Natural killer cell (primary cell): ENCODE measurements around the gene SIGLEC15. TPM values are rescaled to one million over a fixed set of nuclear protein-coding genes. Genes with fewer than 3 reads are reported as not detected.

ENCODE experiments used
- ATAC-seq, 3 donors: fragments of 150-1000 bp in 2 of 3; fragments of 200-7000 bp in 1 of 3; cut with Tn5 transposase; 1 replicate in 1 of 3; 2 replicates in 2 of 3; pipeline ENCODE4 v1.10.0; 2021; ENCODE audit warnings: mild to moderate bottlenecking in 2 of 3, moderate library complexity in 2 of 3
- DNase-seq, 2 donors: peaks; one replicate each; pipeline versions ENCODE4 v3.0.0 to v3.0.0-alpha.2; 2013 to 2021; ENCODE audit warnings: mixed read lengths in 1 of 2
- H3K27ac ChIP-seq: one replicate; pipeline ENCODE4 v1.5.1; 2013; ENCODE audit warnings: mild to moderate bottlenecking, low read length
- H3K27me3 ChIP-seq: one replicate; pipeline ENCODE4 v1.6.1; 2013; ENCODE audit warnings: low read length; ENCODE audit not compliant: control insufficient read depth, insufficient read depth
- H3K36me3 ChIP-seq: one replicate; pipeline ENCODE4 v1.6.1; 2013; ENCODE audit warnings: low read length; ENCODE audit not compliant: control insufficient read depth, insufficient read depth
- H3K4me1 ChIP-seq: one replicate; pipeline ENCODE4 v1.6.1; 2013; ENCODE audit warnings: low read length; ENCODE audit not compliant: control insufficient read depth, insufficient read depth
- H3K4me3 ChIP-seq: one replicate; pipeline ENCODE4 v1.5.1; 2013; ENCODE audit warnings: low read length
- H3K9me3 ChIP-seq: one replicate; pipeline ENCODE4 v1.6.1; 2013; ENCODE audit warnings: low read length; ENCODE audit not compliant: control insufficient read depth, insufficient read depth
- H3K27ac Mint-ChIP-seq, 2 donors: one replicate each; pipeline ENCODE4 v1.8.0; 2022; ENCODE audit warnings: mild to moderate bottlenecking in 2 of 2, mixed read lengths in 2 of 2, moderate library complexity in 1 of 2
- H3K27me3 Mint-ChIP-seq, 2 donors: one replicate each; pipeline ENCODE4 v1.8.0; 2022; ENCODE audit warnings: low read depth in 2 of 2, mixed read lengths in 2 of 2
- H3K36me3 Mint-ChIP-seq: one replicate; pipeline ENCODE4 v1.8.0; 2022; ENCODE audit warnings: mixed read lengths
- H3K4me1 Mint-ChIP-seq, 2 donors: one replicate each; pipeline ENCODE4 v1.8.0; 2022; ENCODE audit warnings: mixed read lengths in 2 of 2
- H3K4me3 Mint-ChIP-seq: one replicate; pipeline ENCODE4 v1.8.0; 2022; ENCODE audit warnings: mild to moderate bottlenecking, moderate library complexity, mixed read lengths
- H3K9me3 Mint-ChIP-seq, 2 donors: one replicate each; pipeline ENCODE4 v1.8.0; 2022; ENCODE audit warnings: mixed read lengths in 2 of 2
- CTCF ChIP-seq: fragments of 200-600 bp; IDR thresholded peaks from one replicate; pipeline ENCODE4 v1.8.0; 2022; ENCODE audit warnings: antibody characterized with exemption
- WGBS: methylation state at CpG from one replicate; pipeline ENCODE4 v1.1.7; 2013; ENCODE audit warnings: missing lambda C conversion rate; ENCODE audit not compliant: insufficient coverage; 5-methylcytosine and 5-hydroxymethylcytosine counted together
- intact Hi-C: fragments of 100-400 bp; cut with micrococcal nuclease; formaldehyde crosslinking; loops from one replicate; pipeline ENCODE4 v1.14.2; 2022
- total RNA-seq, 4 donors: library from RNA; stranded (reverse); fragments of 120-200 nt in 1 of 4; gene quantifications; one replicate each; pipeline versions ENCODE4 v1.2.3 to v1.2.4, GENCODE V29; 2013 to 2022

Gene SIGLEC15
- total RNA-seq, 3 donors from 2014 or later (not counting 1 experiment from before 2014, with no cell fraction given), result not detected

DNA sequence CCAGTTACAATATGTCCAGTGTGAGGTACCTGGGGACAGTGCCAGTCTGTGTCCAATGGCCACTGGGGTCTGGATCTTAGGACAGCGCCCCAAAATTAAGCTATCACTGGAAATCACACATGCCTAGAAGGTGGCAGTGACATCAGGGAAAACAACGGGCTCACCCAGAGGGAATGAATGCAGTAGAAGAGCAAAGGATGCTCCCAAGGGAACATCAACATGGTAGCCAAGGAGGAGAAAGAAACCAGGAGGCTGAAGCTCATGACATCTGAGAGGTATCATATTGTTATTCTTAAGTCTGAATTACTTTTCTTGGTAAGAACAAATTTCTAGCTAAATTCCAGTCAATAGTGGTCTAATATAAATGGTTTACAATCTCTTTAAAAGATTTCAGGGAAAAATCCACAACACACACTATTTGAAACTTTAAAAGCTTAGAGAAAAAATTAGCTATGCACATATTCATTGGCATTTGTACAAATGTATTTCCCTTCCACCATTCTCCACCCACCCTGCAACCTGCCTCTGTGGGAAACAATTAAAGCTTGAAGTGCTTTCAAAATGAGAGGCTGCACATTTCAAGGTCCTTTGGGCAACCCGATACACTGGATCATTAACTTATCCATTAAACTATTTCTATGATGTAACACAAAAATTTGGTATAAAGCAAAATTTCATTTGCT is 55.5 kb downstream of the SIGLEC15 start:
- no peak overlapping the region for H3K27ac Mint-ChIP-seq

GRCh38 chr18:45887585-45887984 is 62.1 kb downstream of the SIGLEC15 start:
- Histone ChIP-seq H3K9me3 (no peaks in the 10 kb centered on the region), H3K4me3 (no peak overlapping the region), H3K36me3 (peaks cover 37% of the 10 kb centered on the region), H3K27ac (no peak overlapping the region), H3K27me3 (no peaks in the 10 kb centered on the region), H3K4me1 (peaks cover 15% of the 10 kb centered on the region)
- Mint-ChIP-seq H3K27ac (peak overlapping the region in 1 of 2 donors; percentile 46), H3K9me3 (no peaks in the 10 kb centered on the region), H3K27me3 (no peaks in the 10 kb centered on the region), H3K4me1 (peaks cover 23 to 28% of the 10 kb centered on the region in 2 donors), H3K4me3 (no peak overlapping the region), H3K36me3 (no peaks in the 10 kb centered on the region)
- TF ChIP-seq CTCF, result no peak
- DNase-seq (no peak), ATAC-seq (no peak)
- intact Hi-C loops, result no loop called here
- WGBS, result 97% methylated on average over 2 of the region's 5 CpGs

More for the DNA sequence above, 55.5 kb downstream of the SIGLEC15 start:
- Histone ChIP-seq H3K4me1 (peaks cover 11% of the 10 kb centered on the region), H3K9me3 (no peaks in the 10 kb centered on the region), H3K27ac (no peak overlapping the region), H3K36me3 (peaks cover 53% of the 10 kb centered on the region), H3K4me3 (no peak overlapping the region), H3K27me3 (no peaks in the 10 kb centered on the region)
- peaks cover 24% of the 10 kb centered on the region for H3K36me3 Mint-ChIP-seq
- intact Hi-C loops, result loop anchor here (1.0 kb wide), 3 partner anchors 158 to 216 kb away; no protein-coding TSS in a partner anchor
- no peak overlapping the region for H3K4me3 Mint-ChIP-seq
- H3K4me1 Mint-ChIP-seq, result peaks cover 15 to 16% of the 10 kb centered on the region in 2 donors
- no peaks in the 10 kb centered on the region for H3K27me3 Mint-ChIP-seq
- ATAC-seq (no peak), DNase-seq (no peak)
- H3K9me3 Mint-ChIP-seq, result no peaks in the 10 kb centered on the region
- no peak for TF ChIP-seq CTCF
- WGBS, result 97% methylated on average over 3 of the region's 3 CpGs

DNA sequence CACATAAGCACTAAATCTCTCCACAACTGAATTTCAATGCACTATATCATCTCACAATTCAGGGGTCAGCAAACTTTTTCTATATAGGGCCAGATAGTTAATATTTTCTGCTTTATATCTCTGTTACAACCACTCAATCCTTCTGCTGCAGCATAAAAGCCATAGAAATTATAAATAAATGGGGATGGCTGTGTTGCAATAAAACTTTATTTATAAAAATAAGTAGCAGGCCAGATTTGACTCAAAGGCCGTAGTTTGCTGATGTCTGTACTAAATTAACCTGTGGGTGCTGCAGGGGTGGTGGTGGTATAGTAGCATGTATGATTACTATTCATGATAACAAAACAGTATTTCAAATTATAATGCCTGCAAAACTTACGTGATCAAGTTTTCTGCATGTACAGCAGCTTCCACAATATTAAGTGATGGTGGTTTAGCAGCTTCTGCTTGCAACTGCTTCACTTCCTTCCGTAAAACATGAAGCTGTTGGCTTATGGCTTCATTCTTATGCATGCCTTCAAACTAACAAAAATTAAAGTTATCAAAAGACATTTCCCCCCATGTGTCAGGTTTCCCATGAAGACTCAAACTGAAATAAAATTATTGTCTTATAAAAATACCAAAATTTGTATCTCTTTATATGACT is 64.1 kb downstream of the SIGLEC15 start:
- Histone ChIP-seq H3K9me3 (no peaks in the 10 kb centered on the region), H3K27me3 (no peaks in the 10 kb centered on the region), H3K4me1 (peaks cover 15% of the 10 kb centered on the region), H3K36me3 (peaks cover 25% of the 10 kb centered on the region), H3K4me3 (no peak overlapping the region), H3K27ac (peak overlapping the region; percentile 69)
- Mint-ChIP-seq H3K4me3 (peak overlapping the region; percentile 72), H3K27ac (peak overlapping the region; percentile 89 to 94), H3K36me3 (no peaks in the 10 kb centered on the region), H3K4me1 (peaks cover 23 to 28% of the 10 kb centered on the region in 2 donors), H3K9me3 (no peaks in the 10 kb centered on the region), H3K27me3 (no peaks in the 10 kb centered on the region)
- intact Hi-C loops, result no loop called here
- no peak for TF ChIP-seq CTCF
- WGBS, result 55% methylated on average over 2 of the region's 3 CpGs
- ATAC-seq, result peak; percentile 83 to 91 (median 85)
- peak in 1 of 2 donors; percentile 10 for DNase-seq
